Naive thymus-derived CD4-positive, alpha-beta T cell (primary cell): Measurements from ENCODE around the gene ATP6V0E2. TPM values are rescaled to one million over a fixed set of nuclear protein-coding genes. Genes with fewer than 3 reads are reported as not detected.

ENCODE experiments used
- ATAC-seq: fragments of 150-1000 bp; cut with Tn5 transposase; 2 replicates; pipeline ENCODE4 v1.10.0; 2021; ENCODE audit warnings: mild to moderate bottlenecking, moderate library complexity
- CTCF ChIA-PET: fragments of 350-600 bp; sonication (Branson Sonifier 250); formaldehyde crosslinking; loops from one replicate; lab custom pipeline; 2021; ENCODE audit warnings: antibody characterized with exemption; lab: Charles Lee
- POLR2A ChIA-PET: fragments of 350-600 bp; sonication (Branson Sonifier 250); formaldehyde crosslinking; loops from one replicate; lab custom pipeline; 2021; ENCODE audit warnings: antibody characterized with exemption, inconsistent platforms; lab: Charles Lee
- DNase-seq, 9 donors: peaks; one replicate each; pipeline versions ENCODE4 v3.0.0 to v3.0.0-alpha.2; 2020 to 2022; ENCODE audit warnings: mixed read lengths in 1 of 9
- H3K27ac ChIP-seq: one replicate; pipeline ENCODE4 v1.7.0; 2013; ENCODE audit warnings: mild to moderate bottlenecking, low read depth, low read length, moderate library complexity
- H3K27me3 ChIP-seq, 2 donors: one replicate each; pipeline ENCODE4 v1.7.0; 2013; ENCODE audit warnings: low read length in 2 of 2, mild to moderate bottlenecking in 2 of 2, moderate library complexity in 2 of 2; ENCODE audit not compliant: control insufficient read depth in 2 of 2, insufficient read depth in 2 of 2
- H3K36me3 ChIP-seq, 3 experiments: 1 replicate in 2 of 3; 2 replicates in 1 of 3; pipeline ENCODE4 v1.7.0; 2013; ENCODE audit warnings: low read length in 3 of 3, mild to moderate bottlenecking in 3 of 3, moderate library complexity in 1 of 3; ENCODE audit not compliant: insufficient read depth in 3 of 3, control insufficient read depth in 2 of 3
- H3K4me1 ChIP-seq, 2 donors: one replicate each; pipeline ENCODE4 v1.7.0; 2013; ENCODE audit warnings: low read length in 2 of 2, mild to moderate bottlenecking in 2 of 2, moderate library complexity in 1 of 2; ENCODE audit not compliant: control insufficient read depth in 2 of 2, insufficient read depth in 2 of 2
- H3K4me3 ChIP-seq: 2 replicates; pipeline ENCODE4 v1.7.0; 2013; ENCODE audit warnings: mild to moderate bottlenecking, low read length
- H3K9me3 ChIP-seq, 3 experiments: 1 replicate in 2 of 3; 2 replicates in 1 of 3; pipeline ENCODE4 v1.7.0; 2013; ENCODE audit warnings: low read length in 3 of 3; ENCODE audit not compliant: control insufficient read depth in 2 of 3
- H3K27ac Mint-ChIP-seq, 9 donors: one replicate each; pipeline ENCODE4 v1.8.0; 2020 to 2022; ENCODE audit warnings: mixed read lengths in 9 of 9, mild to moderate bottlenecking in 8 of 9, moderate library complexity in 5 of 9, inconsistent platforms in 2 of 9
- H3K27me3 Mint-ChIP-seq, 5 donors: one replicate each; pipeline ENCODE4 v1.8.0; 2021 to 2022; ENCODE audit warnings: mixed read lengths in 5 of 5, mild to moderate bottlenecking in 1 of 5
- H3K36me3 Mint-ChIP-seq, 5 donors: one replicate each; pipeline ENCODE4 v1.8.0; 2020 to 2022; ENCODE audit warnings: mixed read lengths in 5 of 5, mild to moderate bottlenecking in 3 of 5, inconsistent platforms in 1 of 5
- H3K4me1 Mint-ChIP-seq, 7 donors: one replicate each; pipeline ENCODE4 v1.8.0; 2020 to 2022; ENCODE audit warnings: mixed read lengths in 7 of 7, mild to moderate bottlenecking in 3 of 7, inconsistent platforms in 1 of 7
- H3K4me3 Mint-ChIP-seq, 10 donors: one replicate each; pipeline ENCODE4 v1.8.0; 2020 to 2022; ENCODE audit warnings: mild to moderate bottlenecking in 10 of 10, mixed read lengths in 10 of 10, moderate library complexity in 6 of 10, inconsistent platforms in 2 of 10
- H3K9me3 Mint-ChIP-seq, 11 donors: one replicate each; pipeline ENCODE4 v1.8.0; 2020 to 2022; ENCODE audit warnings: mixed read lengths in 11 of 11, mild to moderate bottlenecking in 4 of 11, inconsistent platforms in 1 of 11, moderate library complexity in 1 of 11
- intact Hi-C, 2 donors: fragments of 100-400 bp; cut with micrococcal nuclease; formaldehyde crosslinking; loops; one replicate each; pipeline ENCODE4 v1.15.1; 2023
- polyA plus RNA-seq, 2 donors: library from polyadenylated mRNA; unstranded; fragments of 300-500 nt; fragmentation: Illumina TruSeq; gene quantifications; one replicate each; pipeline ENCODE4 v1.2.3, GENCODE V29; 2021
- total RNA-seq, 6 experiments: library from RNA in 5 of 6; stranded (reverse) in 5 of 6; gene quantifications; 1 replicate in 5 of 6; 2 replicates in 1 of 6; pipeline ENCODE4 v1.2.3 and lab custom pipeline; 2021 to 2026

ATP6V0E2 gene
- total and polyA plus RNA-seq, 7 experiments from 2014 or later = 32.7 to 240 (median 67.5) TPM

DNA sequence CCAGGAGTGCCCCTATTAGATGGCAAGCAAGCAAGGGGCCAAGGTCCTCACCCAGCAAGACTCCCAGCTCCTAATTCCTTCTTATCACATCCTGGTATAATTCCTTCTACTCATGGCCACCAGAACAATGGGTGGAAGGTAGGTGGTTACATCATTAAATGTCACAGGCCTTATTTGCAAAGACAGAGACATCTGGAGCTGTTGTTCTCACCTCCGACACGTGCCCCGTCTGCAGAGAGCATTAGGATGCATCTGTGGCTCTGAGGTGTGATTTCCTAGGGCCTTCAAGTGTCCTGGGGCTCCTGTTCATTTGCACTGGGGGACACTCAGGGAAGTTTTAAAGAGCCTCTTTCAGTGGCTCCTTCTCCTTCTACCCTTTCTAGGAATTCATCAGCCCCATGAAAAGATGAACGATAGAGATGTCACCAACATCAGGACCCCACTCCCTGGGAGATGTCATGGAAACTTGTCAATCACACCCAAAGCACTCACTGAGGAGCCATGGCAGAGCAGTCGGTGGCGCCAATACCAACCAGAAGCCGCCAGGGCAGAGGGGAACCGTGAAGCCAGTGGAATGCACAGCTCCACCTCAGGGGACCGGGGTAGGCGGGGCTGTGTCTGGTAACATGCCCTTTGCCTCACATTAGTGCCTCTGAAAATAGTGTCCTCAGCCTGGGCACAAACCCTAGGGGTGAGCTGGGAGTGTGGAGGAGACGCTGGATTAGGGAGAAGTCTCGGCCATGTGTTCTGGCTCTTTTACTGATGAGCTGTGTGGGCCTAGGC, 2.9 kb upstream of the ATP6V0E2 start:
- POLR2A ChIA-PET = interaction anchor here (0.6 to 6.6 kb wide), 10 partner anchors 10 to 1982 kb away, joined by 3 to 81 read pairs (median 15); partner anchors contain the start of gene ZNF862
- Mint-ChIP-seq H3K9me3 (peaks cover 0 to 2% (median 0%) of the 10 kb centered on the region in 11 donors), H3K27me3 (no peaks in the 10 kb centered on the region)

DNA sequence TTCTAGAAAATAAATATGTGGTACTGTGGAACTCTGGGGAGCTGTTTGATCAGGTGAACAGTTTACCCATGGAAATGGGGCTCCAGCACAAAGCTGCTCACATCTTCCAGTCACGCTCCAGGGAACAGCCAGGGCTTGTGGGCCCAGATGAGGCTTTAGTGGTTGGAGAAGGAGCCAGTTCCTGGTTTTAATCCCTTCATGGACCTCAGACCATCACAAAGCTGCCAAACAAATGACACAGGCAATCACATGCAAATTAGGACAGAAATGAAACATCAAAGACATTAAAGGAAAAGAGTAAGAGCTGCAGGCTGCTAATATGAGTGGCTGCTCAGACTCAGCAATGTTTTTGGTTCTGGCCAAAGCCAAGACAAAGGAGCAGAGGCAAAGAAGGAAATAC, 2.2 kb upstream of the ATP6V0E2 start:
- H3K4me3 ChIP-seq = no peak overlapping the region
- peak overlapping the region; percentile 65 to 98 (median 97) for H3K27ac Mint-ChIP-seq
- H3K27me3 ChIP-seq = no peaks in the 10 kb centered on the region
- CTCF ChIA-PET = interaction anchor here (1.1 to 4.2 kb wide), 2 partner anchors 11 to 62 kb away, joined by 3 to 32 read pairs; no protein-coding TSS in a partner anchor
- ATAC-seq = no peak
- H3K36me3 Mint-ChIP-seq = peaks cover 0 to 17% (median 0%) of the 10 kb centered on the region in 5 donors
- peaks cover 73 to 74% of the 10 kb centered on the region in 2 donors for H3K4me1 ChIP-seq
- DNase-seq = no peak
- H3K4me1 Mint-ChIP-seq = peaks cover 56 to 89% (median 83%) of the 10 kb centered on the region in 7 donors
- H3K9me3 ChIP-seq = no peaks in the 10 kb centered on the region
- no peaks in the 10 kb centered on the region for H3K36me3 ChIP-seq
- peaks cover 0 to 2% (median 0%) of the 10 kb centered on the region in 11 donors for H3K9me3 Mint-ChIP-seq
- H3K4me3 Mint-ChIP-seq = peak overlapping the region; percentile 8 to 95 (median 90)
- H3K27ac ChIP-seq = peak overlapping the region; percentile 88
- H3K27me3 Mint-ChIP-seq = no peaks in the 10 kb centered on the region
- intact Hi-C loops = loop anchor here (2.0 to 5.0 kb wide), 3 partner anchors 65 to 99 kb away; partner anchors contain the start of gene ZNF467 (in 2 of the 2)
- POLR2A ChIA-PET = interaction anchor here (0.6 to 6.6 kb wide), 6 partner anchors 10 to 1981 kb away, joined by 3 to 81 read pairs (median 30); partner anchors contain the start of gene ZNF862

More for the DNA sequence above, 2.9 kb upstream of the ATP6V0E2 start:
- intact Hi-C loops = loop anchor here (1.0 to 5.0 kb wide), 4 partner anchors 12 to 99 kb away; partner anchors contain the start of gene ZNF467 (in 2 of the 2)
- Mint-ChIP-seq H3K27ac (peak overlapping the region; percentile 42 to 98 (median 97)), H3K4me1 (peaks cover 59 to 89% (median 86%) of the 10 kb centered on the region in 7 donors), H3K36me3 (peaks cover 0 to 18% (median 0%) of the 10 kb centered on the region in 5 donors), H3K4me3 (peak overlapping the region in 9 of 10 donors; percentile 29 to 95 (median 90))
- Histone ChIP-seq H3K36me3 (no peaks in the 10 kb centered on the region), H3K4me1 (peaks cover 80 to 81% of the 10 kb centered on the region in 2 donors), H3K4me3 (peak overlapping the region; percentile 42), H3K9me3 (no peaks in the 10 kb centered on the region), H3K27me3 (no peaks in the 10 kb centered on the region), H3K27ac (peak overlapping the region; percentile 88)
- CTCF ChIA-PET = interaction anchor here (2.0 to 4.2 kb wide), 2 partner anchors 11 to 31 kb away, joined by 4 to 32 read pairs; no protein-coding TSS in a partner anchor
- peak in 1 of 9 donors; percentile 49 for DNase-seq
- no peak for ATAC-seq

DNA sequence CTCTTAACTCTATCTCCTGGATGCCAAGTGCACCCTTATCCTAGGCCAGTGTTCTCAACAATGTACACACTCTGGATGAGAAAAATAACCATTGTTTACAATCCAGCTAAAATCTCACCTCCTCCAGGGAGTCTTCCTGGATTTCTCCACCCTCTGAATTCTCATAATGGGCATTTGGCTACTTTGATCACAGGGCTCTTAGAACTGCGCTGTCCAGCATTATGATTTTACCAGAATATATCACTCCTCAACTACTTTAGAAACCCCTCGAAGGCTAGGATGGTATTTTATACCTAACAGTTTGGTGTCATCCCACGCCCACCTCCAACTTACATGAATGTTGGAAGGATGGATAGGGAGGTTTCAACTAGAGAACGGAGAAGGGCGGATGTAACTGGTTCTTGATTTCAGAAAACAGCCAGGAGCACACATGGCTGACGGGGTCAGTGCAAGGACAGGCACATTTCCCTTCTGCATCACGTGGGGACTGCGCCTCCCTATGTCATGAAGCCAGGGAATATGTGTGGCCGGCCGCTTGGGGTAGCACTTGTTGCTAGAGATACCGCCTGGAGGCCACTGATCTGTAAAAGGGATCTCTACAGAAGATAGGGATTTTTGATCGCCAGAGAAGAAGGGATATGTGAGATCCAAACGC, 1.2 kb upstream of the ATP6V0E2 start:
- H3K36me3 ChIP-seq = peaks cover 0 to 6% (median 6%) of the 10 kb centered on the region in 3 experiments
- peak overlapping the region; percentile 48 to 98 (median 92) for H3K27ac Mint-ChIP-seq
- DNase-seq = no peak
- H3K4me1 ChIP-seq = peaks cover 64% of the 10 kb centered on the region in 2 donors
- CTCF ChIA-PET = interaction anchor here (1.1 to 4.2 kb wide), 2 partner anchors 10 to 63 kb away, joined by 3 to 32 read pairs; no protein-coding TSS in a partner anchor
- peak overlapping the region; percentile 76 for H3K4me3 ChIP-seq
- H3K36me3 Mint-ChIP-seq = peaks cover 0 to 14% (median 2%) of the 10 kb centered on the region in 5 donors
- H3K27ac ChIP-seq = peak overlapping the region; percentile 88
- POLR2A ChIA-PET = interaction anchor here (1.7 to 6.6 kb wide), 4 partner anchors 9 to 33 kb away, joined by 6 to 81 read pairs (median 40); partner anchors contain the start of gene ZNF862
- peak; percentile 36 for ATAC-seq
- H3K9me3 Mint-ChIP-seq = peaks cover 0 to 2% (median 0%) of the 10 kb centered on the region in 11 donors
- no peaks in the 10 kb centered on the region for H3K9me3 ChIP-seq
- H3K27me3 ChIP-seq = no peaks in the 10 kb centered on the region
- H3K4me1 Mint-ChIP-seq = peaks cover 47 to 88% (median 79%) of the 10 kb centered on the region in 7 donors
- H3K4me3 Mint-ChIP-seq = peak overlapping the region; percentile 79 to 95 (median 90)
- H3K27me3 Mint-ChIP-seq = no peaks in the 10 kb centered on the region
- intact Hi-C loops = loop anchor here (1.0 to 5.0 kb wide), 6 partner anchors 7 to 1354 kb away; partner anchors contain the start of genes ZNF862 (in 2 of the 2), ABCF2 (in 1 of the 2), PDIA4 (in 1 of the 2) and ZNF467 (in 1 of the 2)

- H3K27me3 Mint-ChIP-seq = no peaks in the 10 kb centered on the region
- H3K4me3 ChIP-seq = peak overlapping the region; percentile 76
- no peaks in the 10 kb centered on the region for H3K9me3 ChIP-seq
- H3K9me3 Mint-ChIP-seq = peaks cover 0 to 2% (median 0%) of the 10 kb centered on the region in 11 donors
- H3K27ac Mint-ChIP-seq = peak overlapping the region; percentile 48 to 97 (median 89)
- POLR2A ChIA-PET = interaction anchor here (0.6 to 2.8 kb wide), 6 partner anchors 9 to 41 kb away, joined by 3 to 12 read pairs (median 4); partner anchors contain the start of gene ZNF862
- intact Hi-C loops = loop anchor here (1.0 to 5.0 kb wide), 6 partner anchors 9 to 1353 kb away; partner anchors contain the start of genes ZNF862 (in 2 of the 2), ABCF2 (in 1 of the 2), PDIA4 (in 1 of the 2) and ZNF467 (in 1 of the 2)
- no peaks in the 10 kb centered on the region for H3K27me3 ChIP-seq
- ATAC-seq (no peak), DNase-seq (no peak)
- peaks cover 0 to 21% (median 7%) of the 10 kb centered on the region in 3 experiments for H3K36me3 ChIP-seq
- H3K4me3 Mint-ChIP-seq = peak overlapping the region; percentile 79 to 95 (median 90)
- H3K36me3 Mint-ChIP-seq = peaks cover 0 to 16% (median 8%) of the 10 kb centered on the region in 5 donors
- CTCF ChIA-PET = interaction anchor here (0.8 kb wide), 1 partner anchor 13 kb away, joined by 3 read pairs; no protein-coding TSS in a partner anchor
- peak overlapping the region; percentile 88 for H3K27ac ChIP-seq
- peaks cover 48 to 49% of the 10 kb centered on the region in 2 donors for H3K4me1 ChIP-seq
- peaks cover 40 to 81% (median 74%) of the 10 kb centered on the region in 7 donors for H3K4me1 Mint-ChIP-seq
These were observed 338 bp downstream of the ATP6V0E2 start for GRCh38 chr7:149873970-149874643.

GRCh38 chr7:149874644-149875028, 867 bp downstream of the ATP6V0E2 start:
- H3K27me3 Mint-ChIP-seq = no peaks in the 10 kb centered on the region
- DNase-seq = no peak
- peak overlapping the region; percentile 76 for H3K4me3 ChIP-seq
- no peaks in the 10 kb centered on the region for H3K9me3 ChIP-seq
- ChIA-PET CTCF (interaction anchor here (0.8 kb wide), 1 partner anchor 13 kb away, joined by 3 read pairs; no protein-coding TSS in a partner anchor), POLR2A (interaction anchor here (0.6 to 2.8 kb wide), 5 partner anchors 10 to 42 kb away, joined by 3 to 12 read pairs (median 3); no protein-coding TSS in a partner anchor)
- H3K27ac ChIP-seq = peak overlapping the region; percentile 88
- intact Hi-C loops = loop anchor here in 1 of 2 donors (5.0 kb wide), 1 partner anchor 102 kb away; the partner anchor contains the start of gene ZNF467
- peaks cover 0 to 16% (median 9%) of the 10 kb centered on the region in 5 donors for H3K36me3 Mint-ChIP-seq
- no peak for ATAC-seq
- H3K4me1 Mint-ChIP-seq = peaks cover 37 to 79% (median 69%) of the 10 kb centered on the region in 7 donors
- H3K27ac Mint-ChIP-seq = peak overlapping the region; percentile 14 to 92 (median 83)
- H3K9me3 Mint-ChIP-seq = peaks cover 0 to 2% (median 0%) of the 10 kb centered on the region in 11 donors
- no peaks in the 10 kb centered on the region for H3K27me3 ChIP-seq
- H3K4me1 ChIP-seq = peaks cover 43% of the 10 kb centered on the region in 2 donors
- H3K4me3 Mint-ChIP-seq = peak overlapping the region; percentile 79 to 95 (median 90)
- H3K36me3 ChIP-seq = peaks cover 0 to 27% (median 7%) of the 10 kb centered on the region in 3 experiments
